SK-N-MC (cell line): ENCODE data around the gene XPO5.

Source experiments
- EZH2 ChIP-seq: fragments of 200-600 bp; sonication (generic); IDR thresholded peaks from one replicate; pipeline ENCODE4 v1.6.1; 2017; ENCODE audit warnings: antibody characterized with exemption
- FOXP2 ChIP-seq: optimal IDR thresholded peaks from 2 replicates; pipeline ENCODE3; 2011; ENCODE audit warnings: mild to moderate bottlenecking, moderate library complexity; ENCODE audit not compliant: insufficient read depth; ENCODE audit errors: extremely low read length, control extremely low read depth
- POLR2AphosphoS5 ChIP-seq: IDR thresholded peaks from 2 replicates; pipeline ENCODE4 v1.6.1; 2012; ENCODE audit warnings: mild to moderate bottlenecking, low read depth, low read length, borderline replicate concordance

- TF ChIP-seq EZH2 (no peak), POLR2AphosphoS5 (no peak), FOXP2 (no peak)
These were observed 67.2 kb downstream of the XPO5 start for GRCh38 chr6:43508481-43509141.
